HepG2 (cell line): Measurements from ENCODE around the gene VAMP2. TPM values are rescaled to one million over a fixed set of nuclear protein-coding genes. Genes with fewer than 3 reads are reported as not detected.

Experiments
- EEA1 ChIP-seq: sonication (generic); formaldehyde crosslinking; IDR thresholded peaks from 2 replicates; pipeline ENCODE4 v1.5.1; 2020; ENCODE audit warnings: mild to moderate bottlenecking, missing genetic modification reagents, borderline replicate concordance
- EED ChIP-seq: sonication (generic); formaldehyde crosslinking; IDR thresholded peaks from 2 replicates; pipeline ENCODE4 v1.5.0; 2020; ENCODE audit warnings: mild to moderate bottlenecking, missing genetic modification reagents
- ETV5 ChIP-seq: IDR thresholded peaks from 2 replicates; pipeline ENCODE4 v1.6.1; 2018; ENCODE audit warnings: missing biosample characterization, missing genetic modification reagents, inconsistent platforms, borderline replicate concordance
- MAF1 ChIP-seq: sonication (generic); formaldehyde crosslinking; IDR thresholded peaks from 2 replicates; pipeline ENCODE4 v1.5.0; 2020; ENCODE audit warnings: missing genetic modification reagents, borderline replicate concordance
- POGZ ChIP-seq: sonication (generic); formaldehyde crosslinking; IDR thresholded peaks from 2 replicates; pipeline ENCODE4 v1.4.0; 2020; ENCODE audit warnings: mild to moderate bottlenecking, missing genetic modification reagents
- SRSF9 ChIP-seq: fragments of 200-400 bp; formaldehyde crosslinking; IDR thresholded peaks from 2 replicates; pipeline ENCODE4 v1.6.1; 2018; ENCODE audit warnings: borderline replicate concordance, mild to moderate bottlenecking, low read depth, low read length; ENCODE audit not compliant: insufficient read depth, poor library complexity, severe bottlenecking
- ZFP82 ChIP-seq: sonication (generic); formaldehyde crosslinking; IDR thresholded peaks from 2 replicates; pipeline ENCODE4 v1.5.1; 2020; ENCODE audit warnings: mild to moderate bottlenecking, missing genetic modification reagents, borderline replicate concordance
- ZNF121 ChIP-seq: sonication (generic); formaldehyde crosslinking; IDR thresholded peaks from 2 replicates; pipeline ENCODE4 v1.5.0; 2020; ENCODE audit warnings: mild to moderate bottlenecking, missing genetic modification reagents
- ZNF30 ChIP-seq: sonication (generic); formaldehyde crosslinking; IDR thresholded peaks from 2 replicates; pipeline ENCODE4 v1.5.0; 2020; ENCODE audit warnings: mild to moderate bottlenecking, missing genetic modification reagents
- ZNF337 ChIP-seq: sonication (generic); formaldehyde crosslinking; IDR thresholded peaks from 2 replicates; pipeline ENCODE4 v1.5.1; 2020; ENCODE audit warnings: missing genetic modification reagents, low read depth, mild to moderate bottlenecking, borderline replicate concordance
- ZNF670 ChIP-seq: sonication (generic); formaldehyde crosslinking; IDR thresholded peaks from 2 replicates; pipeline ENCODE4 v1.8.0; 2022; ENCODE audit warnings: mild to moderate bottlenecking, missing genetic modification reagents, borderline replicate concordance
- ZNF775 ChIP-seq: sonication (generic); formaldehyde crosslinking; IDR thresholded peaks from 2 replicates; pipeline ENCODE4 v1.4.0; 2020; ENCODE audit warnings: missing genetic modification reagents, mild to moderate bottlenecking, moderate library complexity, borderline replicate concordance
- polyA plus RNA-seq, 8 experiments: library from polyadenylated mRNA; depleted of rRNA in 3 of 8; stranded (reverse) in 7 of 8; unstranded in 1 of 8; fragments of >200 nt; fragmentation: Illumina TruSeq in 4 of 8; extraction: Trizol in 4 of 8; gene quantifications; 2 replicates each; pipeline versions ENCODE4 v1.2.1 to v1.2.3, GENCODE V29; 2011 to 2016; ENCODE audit warnings: low read depth in 4 of 8, missing spikeins in 1 of 8, mixed read lengths in 1 of 8; ENCODE audit not compliant: insufficient read depth in 1 of 8
- total RNA-seq, 5 experiments: library from RNA; depleted of rRNA; stranded (reverse); fragments of >200 nt; fragmentation: Illumina TruSeq; extraction: Trizol; gene quantifications; 2 replicates each; pipeline ENCODE4 v1.2.3, GENCODE V29; 2016; ENCODE audit warnings: low read depth in 1 of 5
- TF ChIP-seq, protein P1 (sequence below), 2 experiments: sonication (generic) in 1 of 2; formaldehyde crosslinking in 1 of 2; IDR thresholded peaks; 2 replicates each; pipeline versions ENCODE4 v1.4.0 to v1.6.1; 2018 to 2020; ENCODE audit warnings: missing genetic modification reagents in 2 of 2, borderline replicate concordance in 1 of 2, low read depth in 1 of 2, mild to moderate bottlenecking in 1 of 2, missing biosample characterization in 1 of 2
- TF ChIP-seq, protein P2 (sequence below): sonication (generic); formaldehyde crosslinking; IDR thresholded peaks from 2 replicates; pipeline ENCODE4 v1.5.0; 2020; ENCODE audit warnings: missing genetic modification reagents, mild to moderate bottlenecking, borderline replicate concordance
- TF ChIP-seq, protein P3 (sequence below): sonication (generic); formaldehyde crosslinking; IDR thresholded peaks from 2 replicates; pipeline ENCODE4 v1.5.0; 2020; ENCODE audit warnings: mild to moderate bottlenecking, missing genetic modification reagents, borderline replicate concordance
- TF ChIP-seq, protein P4 (sequence below): IDR thresholded peaks from 2 replicates; pipeline ENCODE4 v1.6.1; 2016; ENCODE audit warnings: mild to moderate bottlenecking, missing biosample characterization, missing genetic modification reagents
- TF ChIP-seq, protein P5 (sequence below): sonication (generic); formaldehyde crosslinking; IDR thresholded peaks from 2 replicates; pipeline ENCODE4 v1.4.0; 2020; ENCODE audit warnings: missing genetic modification reagents

Gene VAMP2
- total and polyA plus RNA-seq, 2 of the 13 experiments (the other 11 are each of a cell fraction or from before 2014, with no cell fraction given): 3.9 to 17.2 TPM

DNA sequence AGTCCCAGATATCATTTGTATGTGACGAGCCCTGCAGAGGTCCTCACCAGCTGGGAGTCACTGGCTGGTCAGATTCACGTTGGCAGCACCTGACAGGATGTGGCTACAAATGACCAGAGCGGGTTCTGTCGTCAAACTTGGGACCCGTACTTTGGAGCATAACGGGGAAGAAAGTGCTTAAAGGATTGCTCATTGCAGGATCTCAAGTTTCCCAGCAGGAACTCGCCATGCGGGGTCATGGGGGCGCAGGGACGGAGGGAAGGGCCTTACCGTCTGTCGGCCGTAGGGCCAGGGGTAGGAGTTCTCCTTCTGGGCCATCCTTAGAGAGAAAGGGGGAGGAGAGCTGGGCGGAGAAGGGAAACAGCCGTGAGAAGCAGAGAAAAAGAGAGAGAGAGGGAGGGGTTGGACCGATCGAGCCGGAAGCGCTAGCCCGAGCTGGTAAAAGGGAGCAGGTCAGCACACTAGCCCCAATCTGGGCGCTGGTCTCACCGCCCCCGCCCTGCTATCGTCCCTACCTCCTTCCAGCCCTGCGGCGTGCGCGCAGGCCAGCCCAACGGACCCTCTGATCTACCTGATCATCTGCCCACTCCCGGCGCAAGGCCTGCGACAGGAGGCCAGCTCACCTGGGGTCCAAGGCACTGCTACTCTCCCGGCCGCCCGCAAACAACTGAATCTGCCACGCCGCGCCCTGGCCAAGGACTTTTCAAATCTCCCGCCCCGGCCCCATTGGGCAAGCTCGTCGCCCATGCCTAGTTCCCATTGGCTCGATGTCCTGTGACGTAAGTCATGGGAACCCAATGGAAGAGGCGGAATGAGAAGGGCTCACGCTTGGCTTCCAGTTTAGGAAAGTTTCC, 47.4 kb upstream of the VAMP2 start, which contains the start of gene AURKB (continued):
- TF ChIP-seq SRSF9 (no peak), ZNF30 (0 out of 2 replicates have a peak, but pooled peaks have one; percentile 48), MAF1 (CRISPR knock-in tag) (no peak), EEA1 (CRISPR knock-in tag) (no peak; the same call in 1 of the 2 replicates), EED (0 out of 2 replicates have a peak, but pooled peaks have one; percentile 56), ZNF775 (no peak), ZNF670 (CRISPR knock-in tag) (no peak), ZNF121 (CRISPR knock-in tag) (no peak), ZNF337 (no peak), ZFP82 (CRISPR knock-in tag) (no peak), ETV5 (CRISPR knock-in tag) (no peak), POGZ (CRISPR knock-in tag) (peak; percentile 53; the same call in 1 of the 2 replicates)
- TF ChIP-seq, protein P1, sequence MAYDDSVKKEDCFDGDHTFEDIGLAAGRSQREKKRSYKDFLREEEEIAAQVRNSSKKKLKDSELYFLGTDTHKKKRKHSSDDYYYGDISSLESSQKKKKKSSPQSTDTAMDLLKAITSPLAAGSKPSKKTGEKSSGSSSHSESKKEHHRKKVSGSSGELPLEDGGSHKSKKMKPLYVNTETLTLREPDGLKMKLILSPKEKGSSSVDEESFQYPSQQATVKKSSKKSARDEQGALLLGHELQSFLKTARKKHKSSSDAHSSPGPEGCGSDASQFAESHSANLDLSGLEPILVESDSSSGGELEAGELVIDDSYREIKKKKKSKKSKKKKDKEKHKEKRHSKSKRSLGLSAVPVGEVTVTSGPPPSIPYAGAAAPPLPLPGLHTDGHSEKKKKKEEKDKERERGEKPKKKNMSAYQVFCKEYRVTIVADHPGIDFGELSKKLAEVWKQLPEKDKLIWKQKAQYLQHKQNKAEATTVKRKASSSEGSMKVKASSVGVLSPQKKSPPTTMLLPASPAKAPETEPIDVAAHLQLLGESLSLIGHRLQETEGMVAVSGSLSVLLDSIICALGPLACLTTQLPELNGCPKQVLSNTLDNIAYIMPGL (CRISPR knock-in tag; IDR thresholded peaks at IDR 0.05; ENCODE audit: borderline replicate concordance in 1 of 2, low read depth in 1 of 2): peak; percentile 39 to 82; a peak in 3 of 4 replicates
- TF ChIP-seq, protein P2, sequence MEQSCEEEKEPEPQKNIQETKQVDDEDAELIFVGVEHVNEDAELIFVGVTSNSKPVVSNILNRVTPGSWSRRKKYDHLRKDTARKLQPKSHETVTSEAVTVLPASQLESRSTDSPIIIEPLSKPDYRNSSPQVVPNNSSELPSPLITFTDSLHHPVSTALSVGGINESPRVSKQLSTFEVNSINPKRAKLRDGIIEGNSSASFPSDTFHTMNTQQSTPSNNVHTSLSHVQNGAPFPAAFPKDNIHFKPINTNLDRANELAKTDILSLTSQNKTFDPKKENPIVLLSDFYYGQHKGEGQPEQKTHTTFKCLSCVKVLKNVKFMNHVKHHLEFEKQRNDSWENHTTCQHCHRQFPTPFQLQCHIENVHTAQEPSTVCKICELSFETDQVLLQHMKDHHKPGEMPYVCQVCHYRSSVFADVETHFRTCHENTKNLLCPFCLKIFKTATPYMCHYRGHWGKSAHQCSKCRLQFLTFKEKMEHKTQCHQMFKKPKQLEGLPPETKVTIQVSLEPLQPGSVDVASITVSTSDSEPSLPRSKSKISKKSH (CRISPR knock-in tag): no peak
- TF ChIP-seq, protein P3, sequence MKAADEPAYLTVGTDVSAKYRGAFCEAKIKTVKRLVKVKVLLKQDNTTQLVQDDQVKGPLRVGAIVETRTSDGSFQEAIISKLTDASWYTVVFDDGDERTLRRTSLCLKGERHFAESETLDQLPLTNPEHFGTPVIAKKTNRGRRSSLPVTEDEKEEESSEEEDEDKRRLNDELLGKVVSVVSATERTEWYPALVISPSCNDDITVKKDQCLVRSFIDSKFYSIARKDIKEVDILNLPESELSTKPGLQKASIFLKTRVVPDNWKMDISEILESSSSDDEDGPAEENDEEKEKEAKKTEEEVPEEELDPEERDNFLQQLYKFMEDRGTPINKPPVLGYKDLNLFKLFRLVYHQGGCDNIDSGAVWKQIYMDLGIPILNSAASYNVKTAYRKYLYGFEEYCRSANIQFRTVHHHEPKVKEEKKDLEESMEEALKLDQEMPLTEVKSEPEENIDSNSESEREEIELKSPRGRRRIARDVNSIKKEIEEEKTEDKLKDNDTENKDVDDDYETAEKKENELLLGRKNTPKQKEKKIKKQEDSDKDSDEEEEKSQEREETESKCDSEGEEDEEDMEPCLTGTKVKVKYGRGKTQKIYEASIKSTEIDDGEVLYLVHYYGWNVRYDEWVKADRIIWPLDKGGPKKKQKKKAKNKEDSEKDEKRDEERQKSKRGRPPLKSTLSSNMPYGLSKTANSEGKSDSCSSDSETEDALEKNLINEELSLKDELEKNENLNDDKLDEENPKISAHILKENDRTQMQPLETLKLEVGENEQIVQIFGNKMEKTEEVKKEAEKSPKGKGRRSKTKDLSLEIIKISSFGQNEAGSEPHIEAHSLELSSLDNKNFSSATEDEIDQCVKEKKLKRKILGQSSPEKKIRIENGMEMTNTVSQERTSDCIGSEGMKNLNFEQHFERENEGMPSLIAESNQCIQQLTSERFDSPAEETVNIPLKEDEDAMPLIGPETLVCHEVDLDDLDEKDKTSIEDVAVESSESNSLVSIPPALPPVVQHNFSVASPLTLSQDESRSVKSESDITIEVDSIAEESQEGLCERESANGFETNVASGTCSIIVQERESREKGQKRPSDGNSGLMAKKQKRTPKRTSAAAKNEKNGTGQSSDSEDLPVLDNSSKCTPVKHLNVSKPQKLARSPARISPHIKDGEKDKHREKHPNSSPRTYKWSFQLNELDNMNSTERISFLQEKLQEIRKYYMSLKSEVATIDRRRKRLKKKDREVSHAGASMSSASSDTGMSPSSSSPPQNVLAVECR (CRISPR knock-in tag): peak; percentile 100
- TF ChIP-seq, protein P4, sequence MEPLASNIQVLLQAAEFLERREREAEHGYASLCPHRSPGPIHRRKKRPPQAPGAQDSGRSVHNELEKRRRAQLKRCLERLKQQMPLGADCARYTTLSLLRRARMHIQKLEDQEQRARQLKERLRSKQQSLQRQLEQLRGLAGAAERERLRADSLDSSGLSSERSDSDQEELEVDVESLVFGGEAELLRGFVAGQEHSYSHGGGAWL (CRISPR knock-in tag): peak; percentile 73; the same call in 1 of the 2 replicates
- TF ChIP-seq, protein P5, sequence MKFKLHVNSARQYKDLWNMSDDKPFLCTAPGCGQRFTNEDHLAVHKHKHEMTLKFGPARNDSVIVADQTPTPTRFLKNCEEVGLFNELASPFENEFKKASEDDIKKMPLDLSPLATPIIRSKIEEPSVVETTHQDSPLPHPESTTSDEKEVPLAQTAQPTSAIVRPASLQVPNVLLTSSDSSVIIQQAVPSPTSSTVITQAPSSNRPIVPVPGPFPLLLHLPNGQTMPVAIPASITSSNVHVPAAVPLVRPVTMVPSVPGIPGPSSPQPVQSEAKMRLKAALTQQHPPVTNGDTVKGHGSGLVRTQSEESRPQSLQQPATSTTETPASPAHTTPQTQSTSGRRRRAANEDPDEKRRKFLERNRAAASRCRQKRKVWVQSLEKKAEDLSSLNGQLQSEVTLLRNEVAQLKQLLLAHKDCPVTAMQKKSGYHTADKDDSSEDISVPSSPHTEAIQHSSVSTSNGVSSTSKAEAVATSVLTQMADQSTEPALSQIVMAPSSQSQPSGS (CRISPR knock-in tag): 0 out of 2 replicates have a peak, but pooled peaks have one; percentile 21
